Measurements from ENCODE around the gene NPHS1. TPM values are rescaled to one million over a fixed set of nuclear protein-coding genes. Genes with fewer than 3 reads are reported as not detected.

NPHS1 gene
- total and polyA plus RNA-seq, 4 donors, result under 0.01 TPM; not detected in 3

DNA sequence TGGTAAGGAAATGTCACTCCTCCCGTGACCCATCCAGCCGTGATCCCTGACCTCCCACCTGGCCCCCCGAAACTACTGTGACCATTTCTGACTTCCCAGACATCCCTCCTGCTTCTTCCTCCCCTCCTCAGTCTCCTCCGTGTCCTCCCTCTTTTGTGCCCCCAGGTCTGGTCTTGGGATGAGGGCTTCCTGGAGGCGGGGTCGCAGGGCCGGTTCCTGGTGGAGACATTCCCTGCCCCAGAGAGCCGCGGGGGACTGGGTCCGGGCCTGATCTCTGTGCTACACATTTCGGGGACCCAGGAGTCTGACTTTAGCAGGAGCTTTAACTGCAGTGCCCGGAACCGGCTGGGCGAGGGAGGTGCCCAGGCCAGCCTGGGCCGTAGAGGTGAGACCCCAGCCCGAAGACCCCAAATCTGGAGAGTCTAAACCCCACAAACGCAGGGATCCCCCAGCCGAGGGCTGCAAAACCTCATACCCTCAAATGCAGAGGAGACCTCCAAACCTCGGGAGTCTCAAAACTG, 9.4 kb upstream of the NPHS1 start:
- H3K27ac ChIP-seq (ENCODE audit: low read depth in 1 of 2, low read length in 2 of 2), result no peak overlapping the region
- no peaks in the 10 kb centered on the region for H3K9me3 ChIP-seq (ENCODE audit: control insufficient read depth in 4 of 4, low read length in 3 of 4)
- H3K36me3 ChIP-seq (ENCODE audit: control insufficient read depth in 4 of 4, insufficient read depth in 3 of 4, low read depth in 1 of 4, low read length in 3 of 4), result no peaks in the 10 kb centered on the region
- 55% methylated on average over 19 of the region's 19 CpGs for WGBS
- H3K27me3 ChIP-seq (ENCODE audit: control insufficient read depth in 4 of 4, insufficient read depth in 4 of 4, low read length in 3 of 4), result peaks cover 0 to 4% (median 0%) of the 10 kb centered on the region in 4 donors
- no peak overlapping the region for H3K4me3 ChIP-seq (ENCODE audit: low read depth in 1 of 3, low read length in 3 of 3)
- no peak for DNase-seq (ENCODE audit: low spot score)
- H3K9ac ChIP-seq (ENCODE audit: low read depth in 1 of 2, low read length in 2 of 2), result no peak overlapping the region
- TF ChIP-seq RXRA (IDR thresholded peaks at IDR 0.05) (no peak), CTCF (IDR thresholded peaks at IDR 0.05; ENCODE audit: low read depth, low read length, missing input control) (no peak), EGR1 (IDR thresholded peaks at IDR 0.05; ENCODE audit: low read depth in 2 of 2) (no peak), REST (IDR thresholded peaks at IDR 0.05) (no peak), ZBTB33 (IDR thresholded peaks at IDR 0.05) (no peak), GABPA (IDR thresholded peaks at IDR 0.05 in 1 of 2, conservative IDR thresholded peaks at IDR 0.05 in 1 of 2) (no peak)
- H3K4me1 ChIP-seq (ENCODE audit: control insufficient read depth in 4 of 4, insufficient read depth in 4 of 4, low read length in 3 of 4), result peaks cover 0 to 6% (median 3%) of the 10 kb centered on the region in 4 donors

DNA sequence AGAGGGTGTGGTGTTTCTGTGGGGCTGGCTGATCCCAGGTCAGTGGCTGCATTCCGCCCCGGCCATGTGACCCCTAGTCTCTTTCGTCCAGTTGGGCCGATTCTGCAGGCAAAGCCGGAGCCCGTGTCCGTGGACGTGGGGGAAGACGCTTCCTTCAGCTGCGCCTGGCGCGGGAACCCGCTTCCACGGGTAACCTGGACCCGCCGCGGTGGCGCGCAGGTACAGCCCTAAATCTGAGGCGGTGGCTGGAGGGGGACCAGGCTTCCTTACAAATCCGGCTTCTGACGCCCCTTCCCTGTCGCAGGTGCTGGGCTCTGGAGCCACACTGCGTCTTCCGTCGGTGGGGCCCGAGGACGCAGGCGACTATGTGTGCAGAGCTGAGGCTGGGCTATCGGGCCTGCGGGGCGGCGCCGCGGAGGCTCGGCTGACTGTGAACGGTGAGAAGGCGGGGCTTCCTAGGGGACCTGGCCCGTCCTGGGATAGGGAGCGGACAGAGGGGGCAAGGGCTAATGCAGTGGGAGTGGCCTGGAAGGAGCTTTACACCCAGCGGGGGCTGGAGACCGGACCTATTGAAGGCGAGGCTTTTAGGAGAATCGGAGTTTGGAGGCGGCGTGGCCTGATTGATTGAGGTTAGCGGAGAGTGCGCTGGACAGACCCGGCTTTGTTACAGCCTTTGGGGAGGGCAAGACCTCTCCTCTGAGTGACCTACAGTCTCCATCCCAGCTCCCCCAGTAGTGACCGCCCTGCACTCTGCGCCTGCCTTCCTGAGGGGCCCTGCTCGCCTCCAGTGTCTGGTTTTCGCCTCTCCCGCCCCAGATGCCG, 8.7 kb upstream of the NPHS1 start:
- TF ChIP-seq RAD21 (IDR thresholded peaks at IDR 0.05) (no peak), CTCF (IDR thresholded peaks at IDR 0.05; ENCODE audit: low read depth, low read length, missing input control) (no peak), MAX (IDR thresholded peaks at IDR 0.05) (no peak), RXRA (IDR thresholded peaks at IDR 0.05) (no peak), NR2F2 (IDR thresholded peaks at IDR 0.05) (no peak), REST (IDR thresholded peaks at IDR 0.05) (no peak), HNF4G (IDR thresholded peaks at IDR 0.05) (no peak)
- TF ChIP-seq, protein P1, sequence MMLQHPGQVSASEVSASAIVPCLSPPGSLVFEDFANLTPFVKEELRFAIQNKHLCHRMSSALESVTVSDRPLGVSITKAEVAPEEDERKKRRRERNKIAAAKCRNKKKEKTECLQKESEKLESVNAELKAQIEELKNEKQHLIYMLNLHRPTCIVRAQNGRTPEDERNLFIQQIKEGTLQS (IDR thresholded peaks at IDR 0.05), result no peak
- 11% methylated on average over 55 of the region's 55 CpGs for WGBS

More for the DNA sequence above, 8.7 kb upstream of the NPHS1 start:
- H3K9ac ChIP-seq (ENCODE audit: low read depth in 1 of 2, low read length in 2 of 2), result no peak overlapping the region
- peaks cover 0 to 4% (median 0%) of the 10 kb centered on the region in 4 donors for H3K27me3 ChIP-seq (ENCODE audit: control insufficient read depth in 4 of 4, insufficient read depth in 4 of 4, low read length in 3 of 4)
- H3K36me3 ChIP-seq (ENCODE audit: control insufficient read depth in 4 of 4, insufficient read depth in 3 of 4, low read depth in 1 of 4, low read length in 3 of 4), result no peaks in the 10 kb centered on the region
- no peak for DNase-seq (ENCODE audit: low spot score)
- no peaks in the 10 kb centered on the region for H3K9me3 ChIP-seq (ENCODE audit: control insufficient read depth in 4 of 4, low read length in 3 of 4)
- H3K4me3 ChIP-seq (ENCODE audit: low read depth in 1 of 3, low read length in 3 of 3), result no peak overlapping the region
- peaks cover 4 to 10% (median 6%) of the 10 kb centered on the region in 4 donors for H3K4me1 ChIP-seq (ENCODE audit: control insufficient read depth in 4 of 4, insufficient read depth in 4 of 4, low read length in 3 of 4)
- H3K27ac ChIP-seq (ENCODE audit: low read depth in 1 of 2, low read length in 2 of 2), result no peak overlapping the region

Data from liver (tissue), 9 donors.